ENCODE results near the gene CYP2C9. TPM values are rescaled to one million over a fixed set of nuclear protein-coding genes. Genes with fewer than 3 reads are reported as not detected.

Gene CYP2C9
- total and polyA plus RNA-seq, 10 of the 15 experiments (the other 5 are each of a cell fraction or from before 2014, with no cell fraction given) = 0.04 to 0.23 (median 0.06) TPM; not detected in 7

DNA sequence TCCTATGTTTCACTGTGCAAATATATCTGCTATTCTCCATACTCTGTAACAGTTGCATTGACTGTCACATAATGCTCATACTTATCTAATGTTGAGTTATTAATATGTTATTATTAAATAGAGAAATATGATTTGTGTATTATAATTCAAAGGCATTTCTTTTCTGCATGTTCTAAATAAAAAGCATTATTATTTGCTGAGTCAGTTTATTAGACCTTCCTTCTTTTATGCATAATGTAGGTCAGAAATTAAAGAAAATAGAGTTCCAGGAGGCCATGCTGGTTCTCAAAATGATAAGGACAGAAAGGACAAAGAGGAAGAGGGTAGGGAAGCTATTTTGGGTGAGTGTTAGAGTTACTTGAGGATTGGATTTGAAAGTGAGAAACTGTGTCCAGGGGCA lies 50.7 kb downstream of the CYP2C9 start:
- CTCF ChIA-PET = no interaction called here
- SMC1A ChIA-PET (ENCODE audit: uncharacterized antibody, unreplicated experiment) = interaction anchor here (0.6 kb wide), 1 partner anchor 403 kb away, joined by 3 read pairs; no protein-coding TSS in a partner anchor
- Histone ChIP-seq H3K27me3 (replicated peaks in 1 of 2; ENCODE audit: control insufficient read depth in 2 of 2, insufficient read depth in 2 of 2, low read length in 1 of 2) (no peaks in the 10 kb centered on the region), H3K27ac (ENCODE audit: control insufficient read depth, insufficient read depth) (no peak overlapping the region), H3K36me3 (ENCODE audit: control insufficient read depth in 2 of 2, insufficient read depth in 2 of 2, low read length in 1 of 2) (no peaks in the 10 kb centered on the region), H4K20me1 (ENCODE audit: control insufficient read depth, insufficient read depth) (no peaks in the 10 kb centered on the region), H2AFZ (ENCODE audit: control insufficient read depth, low read depth, low read length) (no peak overlapping the region), H3K79me2 (ENCODE audit: control insufficient read depth, insufficient read depth, low read length) (no peaks in the 10 kb centered on the region), H3K9me3 (replicated peaks; ENCODE audit: control insufficient read depth, insufficient read depth, low read length) (peaks cover 2% of the 10 kb centered on the region; the same call in 1 of the 3 replicates), H3K4me3 (no peak overlapping the region), H3K4me2 (ENCODE audit: control insufficient read depth, insufficient read depth) (no peak overlapping the region), H3K9ac (ENCODE audit: control insufficient read depth, insufficient read depth, low read length) (no peak overlapping the region), H3K4me1 (ENCODE audit: control insufficient read depth, insufficient read depth, low read length) (no peaks in the 10 kb centered on the region)
- BruUV-seq (replicated peaks) = no TSS peak
- no peak for ATAC-seq
- no peak for TF ChIP-seq KDM1A (IDR thresholded peaks at IDR 0.05; ENCODE audit: borderline replicate concordance)
- no peak for FAIRE-seq
- in situ Hi-C loops (cut with MboI) = no loop called here
- POLR2A ChIA-PET = no interaction called here
- RAD21 ChIA-PET (ENCODE audit: unreplicated experiment) = no interaction called here
- intact Hi-C loops (cut with micrococcal nuclease; ENCODE audit: unreplicated experiment) = no loop called here
- no peak for DNase-seq (ENCODE audit: low read depth, low spot score)

DNA sequence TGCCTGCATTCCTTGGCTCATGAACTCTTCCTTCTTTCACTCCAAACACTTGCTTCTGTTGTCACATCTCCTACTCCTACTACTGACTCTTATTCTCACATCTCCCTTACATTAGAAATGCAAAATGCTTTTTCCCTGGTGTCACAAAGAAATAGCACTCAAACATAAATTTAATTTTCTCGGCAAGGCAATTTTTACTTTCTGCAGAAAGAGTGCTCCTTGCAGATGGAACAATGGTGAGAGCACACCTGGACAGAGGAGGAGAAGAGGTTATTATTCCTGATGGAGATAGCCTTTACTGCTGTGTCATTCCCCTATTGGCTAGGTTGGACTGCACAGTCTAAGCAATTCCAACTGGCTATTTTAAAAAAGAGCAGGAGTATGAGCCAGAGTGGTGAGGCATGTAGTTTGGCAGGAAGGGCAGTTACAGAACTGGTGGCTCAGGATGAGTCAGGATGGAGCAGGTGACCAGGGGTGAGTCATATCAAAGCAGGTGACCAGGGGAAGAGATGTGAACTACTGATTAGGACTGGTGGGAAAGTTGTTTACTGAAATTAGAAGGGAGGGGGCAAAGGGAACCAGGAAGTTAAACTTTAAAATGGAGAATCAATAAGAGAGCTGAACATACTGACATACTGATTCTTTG lies 52.9 kb downstream of the CYP2C9 start:
- POLR2A ChIA-PET = no interaction called here
- FAIRE-seq = no peak
- RAD21 ChIA-PET (ENCODE audit: unreplicated experiment) = no interaction called here

More for the DNA sequence above, 52.9 kb downstream of the CYP2C9 start:
- Histone ChIP-seq H3K9ac (ENCODE audit: control insufficient read depth, insufficient read depth, low read length) (no peak overlapping the region), H3K4me1 (ENCODE audit: control insufficient read depth, insufficient read depth, low read length) (no peaks in the 10 kb centered on the region), H3K9me3 (replicated peaks; ENCODE audit: control insufficient read depth, insufficient read depth, low read length) (peaks cover 2% of the 10 kb centered on the region; the same call in 1 of the 3 replicates), H4K20me1 (ENCODE audit: control insufficient read depth, insufficient read depth) (no peaks in the 10 kb centered on the region), H3K4me3 (no peak overlapping the region), H2AFZ (ENCODE audit: control insufficient read depth, low read depth, low read length) (no peak overlapping the region), H3K4me2 (ENCODE audit: control insufficient read depth, insufficient read depth) (no peak overlapping the region), H3K36me3 (ENCODE audit: control insufficient read depth in 2 of 2, insufficient read depth in 2 of 2, low read length in 1 of 2) (no peaks in the 10 kb centered on the region), H3K27me3 (replicated peaks in 1 of 2; ENCODE audit: control insufficient read depth in 2 of 2, insufficient read depth in 2 of 2, low read length in 1 of 2) (no peaks in the 10 kb centered on the region), H3K27ac (ENCODE audit: control insufficient read depth, insufficient read depth) (no peak overlapping the region), H3K79me2 (ENCODE audit: control insufficient read depth, insufficient read depth, low read length) (no peaks in the 10 kb centered on the region)
- ATAC-seq = no peak
- no peak for DNase-seq (ENCODE audit: low read depth, low spot score)
- CTCF ChIA-PET = no interaction called here
- 58% methylated on average over 1 of the region's 1 CpG for WGBS (ENCODE audit: insufficient coverage, insufficient replicate concordance, low lambda C conversion rate, missing lambda C conversion rate)
- intact Hi-C loops (cut with micrococcal nuclease; ENCODE audit: unreplicated experiment) = no loop called here
- 0 out of 2 replicates have a peak, but pooled peaks have one; percentile 55 for TF ChIP-seq CBX5 (IDR thresholded peaks at IDR 0.05; ENCODE audit: low read depth)
- TF ChIP-seq PAX8 (IDR thresholded peaks at IDR 0.05) = no peak
- SMC1A ChIA-PET (ENCODE audit: uncharacterized antibody, unreplicated experiment) = no interaction called here
- in situ Hi-C loops (cut with MboI) = no loop called here
- BruUV-seq (replicated peaks) = no TSS peak
